NCI-H2029 treated with DMSO at 0.1 percent for 48 hours (cell line): ENCODE measurements around the gene MAN2B2.

ENCODE experiments used
- DNase-seq: peaks from one replicate; lab custom pipeline; 2025; lab: John Stamatoyannopoulos, UW

The MAN2B2 gene

GRCh38 chr4:6568148-6568547 lies 6.8 kb upstream of the MAN2B2 start:
- DNase-seq = no peak

- DNase-seq = no peak
Measured at GRCh38 chr4:6568689-6569332, 6.2 kb upstream of the MAN2B2 start.

- no peak for DNase-seq
Measured at GRCh38 chr4:6571608-6572007, 3.4 kb upstream of the MAN2B2 start.

- no peak for DNase-seq
Measured at GRCh38 chr4:6573551-6573950, 1.4 kb upstream of the MAN2B2 start.

GRCh38 chr4:6573986-6574746 lies 823 bp upstream of the MAN2B2 start:
- no peak for DNase-seq

- no peak for DNase-seq
Measured at GRCh38 chr4:6575503-6576240, 683 bp downstream of the MAN2B2 start.

- peak; percentile 47 for DNase-seq
Measured at GRCh38 chr4:6576512-6576911, 1.5 kb downstream of the MAN2B2 start.

GRCh38 chr4:6576932-6577331 lies 1.9 kb downstream of the MAN2B2 start:
- no peak for DNase-seq

- DNase-seq = no peak
Measured at GRCh38 chr4:6577409-6577808, 2.4 kb downstream of the MAN2B2 start.

GRCh38 chr4:6578221-6578620 lies 3.2 kb downstream of the MAN2B2 start:
- DNase-seq = no peak

- no peak for DNase-seq
Measured at GRCh38 chr4:6580353-6580752, 5.4 kb downstream of the MAN2B2 start.

GRCh38 chr4:6581566-6582121 lies 6.7 kb downstream of the MAN2B2 start:
- DNase-seq = no peak

GRCh38 chr4:6582889-6583490 lies 8.0 kb downstream of the MAN2B2 start:
- DNase-seq = no peak

GRCh38 chr4:6584865-6585264 lies 9.9 kb downstream of the MAN2B2 start:
- no peak for DNase-seq

- no peak for DNase-seq
Measured at GRCh38 chr4:6586715-6587325, 11.8 kb downstream of the MAN2B2 start.

- no peak for DNase-seq
Measured at GRCh38 chr4:6589444-6589843, 14.5 kb downstream of the MAN2B2 start.

GRCh38 chr4:6591313-6591712 lies 16.3 kb downstream of the MAN2B2 start:
- DNase-seq = no peak

- no peak for DNase-seq
Measured at GRCh38 chr4:6591781-6592180, 16.8 kb downstream of the MAN2B2 start.

- no peak for DNase-seq
Measured at GRCh38 chr4:6592804-6593563, 18.0 kb downstream of the MAN2B2 start.

- no peak for DNase-seq
Measured at GRCh38 chr4:6594341-6594740, 19.4 kb downstream of the MAN2B2 start.

- no peak for DNase-seq
Measured at GRCh38 chr4:6594826-6595355, 19.9 kb downstream of the MAN2B2 start.
